HuH-7 (cell line): ENCODE data around the gene EFCAB6.

Source experiments
- DNase-seq: peaks from one replicate; pipeline ENCODE4 v3.0.0; 2011; ENCODE audit warnings: low spot score

Gene EFCAB6

GRCh38 chr22:43828998-43829782 lies 17.1 kb upstream of the EFCAB6 start:
- no peak for DNase-seq

- no peak for DNase-seq
Observed at GRCh38 chr22:43828725-43828997, 16.6 kb upstream of the EFCAB6 start.

- no peak for DNase-seq
Observed at GRCh38 chr22:43827926-43828724, 16.0 kb upstream of the EFCAB6 start.

- no peak for DNase-seq
Observed at GRCh38 chr22:43827003-43827735, 15.1 kb upstream of the EFCAB6 start.

- no peak for DNase-seq
Observed at GRCh38 chr22:43826142-43827002, 14.3 kb upstream of the EFCAB6 start.

GRCh38 chr22:43825651-43826050 lies 13.5 kb upstream of the EFCAB6 start:
- no peak for DNase-seq

- DNase-seq = no peak
Observed at GRCh38 chr22:43824724-43825420, 12.8 kb upstream of the EFCAB6 start.

- DNase-seq = no peak
Observed at GRCh38 chr22:43823911-43824665, 12.0 kb upstream of the EFCAB6 start.

- DNase-seq = no peak
Observed at GRCh38 chr22:43823353-43823908, 11.3 kb upstream of the EFCAB6 start.

- no peak for DNase-seq
Observed at GRCh38 chr22:43821606-43822425, 9.7 kb upstream of the EFCAB6 start.

GRCh38 chr22:43820651-43821305 lies 8.7 kb upstream of the EFCAB6 start:
- no peak for DNase-seq

- no peak for DNase-seq
Observed at GRCh38 chr22:43819931-43820640, 8.0 kb upstream of the EFCAB6 start.

- DNase-seq = no peak
Observed at GRCh38 chr22:43819421-43819921, 7.4 kb upstream of the EFCAB6 start.

GRCh38 chr22:43818981-43819380 lies 6.9 kb upstream of the EFCAB6 start:
- DNase-seq = no peak

GRCh38 chr22:43817402-43817801 lies 5.3 kb upstream of the EFCAB6 start:
- DNase-seq = no peak

GRCh38 chr22:43814264-43814663 lies 2.2 kb upstream of the EFCAB6 start:
- no peak for DNase-seq

GRCh38 chr22:43812890-43813289 lies 785 bp upstream of the EFCAB6 start:
- no peak for DNase-seq

- no peak for DNase-seq
Observed at GRCh38 chr22:43811777-43812148, 342 bp downstream of the EFCAB6 start.
